Vagina (tissue), 2 donors: ENCODE results near the gene TEAD1.

Experiments used
- CTCF ChIP-seq, 3 experiments: fragments of 450-650 bp in 2 of 3; fragments of 200-600 bp in 1 of 3; sonication (generic) in 1 of 3; IDR thresholded peaks; one replicate each; pipeline ENCODE4 v1.5.1; 2017 to 2019; ENCODE audit warnings: antibody characterized with exemption in 3 of 3, mild to moderate bottlenecking in 2 of 3, moderate library complexity in 2 of 3
- POLR2A ChIP-seq, 2 donors: fragments of 450-650 bp; IDR thresholded peaks; one replicate each; pipeline ENCODE4 v1.6.1; 2017; ENCODE audit warnings: antibody characterized with exemption in 2 of 2, mild to moderate bottlenecking in 2 of 2, moderate library complexity in 2 of 2
- POLR2AphosphoS5 ChIP-seq, 2 donors: sonication (generic); formaldehyde crosslinking; IDR thresholded peaks; one replicate each; pipeline ENCODE4 v1.9.0; 2017; ENCODE audit warnings: antibody characterized with exemption in 2 of 2, mild to moderate bottlenecking in 2 of 2, low read depth in 1 of 2; ENCODE audit not compliant: insufficient read depth in 1 of 2

- no peak for TF ChIP-seq CTCF (IDR thresholded peaks at IDR 0.05)
- no peak for TF ChIP-seq POLR2AphosphoS5 (IDR thresholded peaks at IDR 0.05; ENCODE audit: insufficient read depth in 1 of 2, low read depth in 1 of 2)
- no peak for TF ChIP-seq POLR2A (IDR thresholded peaks at IDR 0.05)
These were observed 153.1 kb downstream of the TEAD1 start for GRCh38 chr11:12827369-12827768.
